HT-29 (cell line): Measurements from ENCODE around the gene CDC123. TPM values are rescaled to one million over a fixed set of nuclear protein-coding genes. Genes with fewer than 3 reads are reported as not detected.
"Not testable (repeated sequence)": the region's sequence is repeated elsewhere in the genome, so short reads cannot be mapped to it uniquely, and the experiment has no call there.

Experiments used
- DNase-seq: peaks from one replicate; pipeline ENCODE4 v3.0.0-alpha.2; 2015; ENCODE audit warnings: low spot score
- total RNA-seq: library from RNA; depleted of rRNA; stranded (reverse); fragments of >200 nt; shearing (Covaris generic); gene quantifications from 2 replicates; pipeline ENCODE4 v1.2.3, GENCODE V29; 2014

Gene CDC123
- total RNA-seq, 1 experiment from 2014 or later, result 116 TPM

GRCh38 chr10:12189426-12189825 lies 6.6 kb upstream of the CDC123 start:
- no peak for DNase-seq

DNA sequence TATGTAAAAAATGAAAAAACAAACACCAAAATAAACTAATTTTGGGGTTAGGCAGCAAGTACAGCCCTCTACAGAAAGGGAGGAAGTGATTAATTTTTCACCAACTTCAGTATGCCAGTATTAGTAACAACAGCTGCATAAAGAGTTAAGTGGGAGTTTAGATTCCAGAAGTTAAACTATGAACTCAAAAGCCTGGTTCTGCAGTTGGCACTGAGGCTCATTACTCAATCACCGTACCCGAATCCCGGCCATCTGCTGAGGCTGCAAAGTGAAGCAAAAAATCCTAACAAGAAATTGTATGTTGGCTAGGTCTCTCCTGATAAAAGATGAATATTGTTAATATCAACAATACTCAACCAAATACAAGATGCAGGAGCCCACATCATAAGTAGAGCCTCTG lies 4.3 kb upstream of the CDC123 start:
- no peak for DNase-seq

- no peak for DNase-seq
Observed at GRCh38 chr10:12193193-12193592, 2.8 kb upstream of the CDC123 start.

GRCh38 chr10:12194752-12195271 lies 1.2 kb upstream of the CDC123 start:
- peak; percentile 50 for DNase-seq

DNA sequence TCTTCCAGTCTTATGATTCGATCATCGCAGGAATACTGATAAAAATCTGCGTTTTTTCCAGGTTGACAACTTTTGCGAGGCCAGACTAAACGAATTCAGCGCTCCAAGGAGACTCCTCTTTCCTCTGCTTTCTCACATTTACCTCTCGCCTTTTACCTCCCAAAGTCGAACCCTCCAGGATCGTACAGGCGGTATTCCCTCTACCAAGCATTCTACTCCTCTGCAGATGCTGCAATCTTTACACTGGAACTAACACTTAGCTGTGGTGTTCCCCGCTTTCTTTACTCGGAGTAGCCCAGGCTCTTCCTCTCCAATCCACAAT lies 746 bp upstream of the CDC123 start:
- DNase-seq, result no peak

DNA sequence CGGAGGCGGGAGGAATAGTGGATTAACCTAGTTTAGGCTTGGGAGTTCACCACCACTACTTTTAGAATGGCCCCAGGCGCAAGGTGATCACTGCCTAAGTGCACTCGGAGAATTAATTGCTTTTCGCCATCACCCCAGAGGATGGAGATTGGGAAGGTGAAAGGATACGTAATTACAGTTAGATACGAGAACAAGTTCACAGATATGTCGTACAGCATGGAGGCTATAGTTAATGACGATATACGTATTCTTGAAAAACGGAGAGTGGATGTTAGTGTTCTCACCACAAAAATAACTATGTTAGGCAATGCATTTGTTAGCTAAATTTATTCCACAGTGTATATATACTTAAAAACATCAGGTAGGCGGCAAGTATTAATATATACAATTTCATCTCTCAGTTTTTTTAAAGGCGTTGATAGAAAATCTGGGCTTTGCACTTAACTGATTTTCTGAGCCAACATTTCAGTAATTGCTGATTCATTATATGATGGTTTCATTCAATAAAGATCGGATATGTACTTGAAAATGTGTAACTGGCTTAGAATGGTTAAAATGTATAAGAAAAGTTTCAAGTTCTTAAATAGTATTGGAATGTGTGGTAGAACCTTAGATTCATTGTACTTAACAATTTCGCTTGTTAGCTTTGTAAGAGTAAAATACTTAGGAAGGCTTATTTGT lies 683 bp downstream of the CDC123 start:
- no peak for DNase-seq

DNA sequence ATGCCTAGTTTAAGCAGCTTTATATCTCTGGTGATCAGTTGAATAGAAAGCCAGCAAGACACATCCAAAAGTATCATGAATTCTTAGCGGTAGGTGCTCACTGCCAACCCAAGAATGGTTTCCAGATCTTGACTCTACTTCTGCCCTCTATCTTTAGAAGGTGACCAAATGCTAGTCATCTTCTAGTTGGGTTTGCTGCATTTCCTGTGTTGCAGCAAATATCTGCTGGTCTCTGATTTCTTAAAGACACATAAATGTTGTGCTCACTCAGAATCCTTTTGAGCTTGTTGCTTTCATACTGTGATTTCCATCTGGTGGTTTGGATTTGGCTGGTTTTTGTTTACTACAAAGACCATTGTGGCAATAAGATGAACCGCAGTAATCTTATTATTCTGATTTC lies 2.2 kb downstream of the CDC123 start:
- DNase-seq, result no peak

GRCh38 chr10:12200850-12201249 lies 4.9 kb downstream of the CDC123 start:
- no peak for DNase-seq

- no peak for DNase-seq
Observed at GRCh38 chr10:12201543-12201942, 5.6 kb downstream of the CDC123 start.

- no peak for DNase-seq
Observed at GRCh38 chr10:12202226-12202625, 6.2 kb downstream of the CDC123 start.

DNA sequence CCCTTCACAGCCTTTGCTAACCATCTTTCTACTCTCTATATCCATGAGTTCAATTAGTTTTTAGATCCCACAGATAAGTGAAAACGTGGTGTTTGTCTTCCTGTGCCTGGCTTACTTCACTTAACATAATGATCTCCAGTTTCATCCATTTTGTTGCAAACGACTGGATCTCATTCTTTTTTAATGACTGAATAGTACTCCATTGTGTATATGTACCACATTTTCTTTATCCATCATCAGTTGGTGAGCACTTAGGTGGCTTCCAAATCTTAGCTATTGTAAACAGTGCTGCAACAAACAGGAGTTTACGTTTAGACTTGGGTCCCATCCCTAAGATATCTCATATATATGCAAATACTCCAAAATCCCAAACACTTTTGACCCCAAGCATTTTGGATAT lies 9.1 kb downstream of the CDC123 start:
- no peak for DNase-seq

DNA sequence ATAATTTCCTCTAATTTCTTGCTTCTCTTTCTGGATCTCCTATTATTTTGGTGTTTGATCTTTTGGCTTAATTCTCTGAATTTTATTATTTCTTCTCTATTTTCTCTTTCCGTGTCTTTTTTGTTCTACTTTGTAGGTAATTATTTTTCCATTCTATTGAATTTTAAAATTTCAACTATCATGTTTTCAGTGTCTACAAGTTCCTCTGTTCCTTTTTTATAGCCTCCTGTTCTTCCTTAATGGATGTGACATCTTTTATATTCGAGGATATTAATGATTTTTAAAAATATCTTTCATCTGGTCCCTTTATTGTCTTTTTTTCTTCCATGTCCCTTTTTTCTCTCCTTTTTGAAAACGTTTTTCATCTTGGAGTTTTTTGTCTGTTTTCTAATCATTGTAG lies 11.1 kb downstream of the CDC123 start:
- DNase-seq, result no peak

DNA sequence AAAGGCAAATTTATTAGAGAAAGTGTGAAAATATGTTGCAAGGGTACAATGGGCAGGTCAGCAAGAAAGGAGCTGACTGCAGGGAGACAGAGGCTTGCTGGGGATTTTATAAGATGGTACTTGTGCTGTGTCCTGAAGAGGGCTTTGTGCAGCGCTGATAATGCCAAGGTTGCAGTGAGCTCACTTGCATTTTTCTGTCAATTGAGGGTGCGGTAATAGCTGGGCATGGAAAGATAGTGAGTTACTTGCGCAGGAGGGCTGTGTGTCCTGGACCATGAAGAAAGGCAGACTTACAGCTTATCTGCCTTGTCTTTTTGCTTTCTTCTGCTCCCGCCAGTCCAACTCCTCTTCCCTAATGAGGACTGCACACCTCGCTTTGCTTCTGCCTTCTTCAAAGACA lies 12.5 kb downstream of the CDC123 start:
- no peak for DNase-seq

GRCh38 chr10:12212454-12212853 lies 16.5 kb downstream of the CDC123 start:
- no peak for DNase-seq

DNA sequence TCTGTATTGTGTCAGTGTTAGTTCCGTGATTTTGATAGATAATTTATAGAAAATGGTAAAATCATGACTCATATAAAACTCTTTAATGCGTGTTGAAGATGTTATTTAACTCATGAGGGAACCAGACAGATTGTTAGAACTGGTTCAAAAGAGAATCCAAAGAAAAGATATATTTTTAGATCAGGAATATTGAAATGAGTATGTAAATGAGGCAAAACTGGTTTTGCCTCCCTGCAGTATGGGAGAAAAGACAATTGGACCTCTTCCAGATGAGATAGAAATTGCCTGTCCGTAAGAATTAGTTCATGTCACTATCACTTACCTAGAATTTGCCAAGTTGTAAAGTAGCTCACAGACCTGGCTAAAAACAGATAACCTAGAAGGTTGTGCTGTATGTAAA lies 17.6 kb downstream of the CDC123 start:
- DNase-seq, result no peak

DNA sequence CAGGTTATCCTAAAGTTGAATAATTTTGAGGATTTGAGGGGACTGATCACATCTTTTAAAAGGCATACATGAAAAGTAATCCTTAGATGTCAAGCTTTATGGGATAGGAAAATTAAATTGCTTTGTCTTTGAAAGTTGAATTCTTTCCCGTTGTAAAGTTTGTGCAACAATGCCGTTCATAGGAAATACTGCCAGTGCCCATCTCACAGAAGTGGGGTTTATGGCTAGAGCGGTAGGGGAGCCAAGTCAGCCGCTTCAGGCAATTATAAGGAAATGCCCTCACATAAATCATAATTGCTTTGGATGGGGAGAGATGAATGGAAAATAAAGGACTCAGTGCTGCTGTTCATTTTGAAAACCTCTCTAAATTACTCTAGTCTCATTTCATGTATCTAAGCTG lies 18.1 kb downstream of the CDC123 start:
- DNase-seq, result no peak

DNA sequence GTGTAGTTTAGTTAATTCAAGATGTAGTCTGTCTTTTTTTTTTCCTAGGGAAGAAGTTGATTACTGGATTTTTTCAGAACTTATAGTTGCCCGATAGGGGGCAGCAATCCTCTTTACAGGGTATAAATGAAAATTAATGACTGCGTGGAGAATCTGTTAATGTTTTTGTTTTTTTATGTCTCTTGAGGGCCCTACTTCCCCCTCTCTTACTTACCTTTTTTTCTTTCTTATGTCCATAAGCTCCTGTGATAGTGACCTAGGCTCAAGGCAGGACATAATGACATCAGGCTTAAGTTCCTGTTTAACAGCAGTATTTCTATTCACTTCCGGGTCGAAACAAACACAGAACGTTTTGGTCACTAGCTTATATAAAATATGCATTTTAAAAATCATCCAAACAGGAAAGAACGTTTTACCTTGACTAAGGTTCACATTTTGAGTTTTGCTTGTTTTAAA lies 18.8 kb downstream of the CDC123 start:
- peak; percentile 77 for DNase-seq

- no peak for DNase-seq
Observed at GRCh38 chr10:12218991-12219390, 23.0 kb downstream of the CDC123 start.

- peak; percentile 39 for DNase-seq
Observed at GRCh38 chr10:12221323-12222298, 25.6 kb downstream of the CDC123 start.

DNA sequence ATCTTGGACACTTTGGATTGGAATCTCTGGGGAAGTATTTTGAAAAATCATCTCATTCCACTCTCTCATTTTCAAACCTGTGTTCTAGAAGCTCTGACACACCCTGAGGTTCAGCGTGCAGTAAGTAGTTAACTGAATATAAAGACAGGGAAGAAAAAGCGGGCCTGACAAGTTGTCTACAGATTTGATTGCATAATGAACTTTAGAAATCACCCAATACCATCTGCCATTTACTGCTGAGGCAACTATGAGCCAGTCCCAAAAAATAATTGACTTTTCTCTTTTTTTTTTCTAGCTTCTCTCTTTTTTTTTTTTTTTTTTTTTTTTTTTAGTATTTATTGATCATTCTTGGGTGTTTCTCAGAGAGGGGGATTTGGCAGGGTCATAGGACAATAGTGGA lies 29.5 kb downstream of the CDC123 start:
- DNase-seq, result no peak

GRCh38 chr10:12226438-12226837 lies 30.4 kb downstream of the CDC123 start:
- not testable (repeated sequence) for DNase-seq

- DNase-seq, result no peak
Observed at GRCh38 chr10:12228851-12229250, 32.9 kb downstream of the CDC123 start.

DNA sequence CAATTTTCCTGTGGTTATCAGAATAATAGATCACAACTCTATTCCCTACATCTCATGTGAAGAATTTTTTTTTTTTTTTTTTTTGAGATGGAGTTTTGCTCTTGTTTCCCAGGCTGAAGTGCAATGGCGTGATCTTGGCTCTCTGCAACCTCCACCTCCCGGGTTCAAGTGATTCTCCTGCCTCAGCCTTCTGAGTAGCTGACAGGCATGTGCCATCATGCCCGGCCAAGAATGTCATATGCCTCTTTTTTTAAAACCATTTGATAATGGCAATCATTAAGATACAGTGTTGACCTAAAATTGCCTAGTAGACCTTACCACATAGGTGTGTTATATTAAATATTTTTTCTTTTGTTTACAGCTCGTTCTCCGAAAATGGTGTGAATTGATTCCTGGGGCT lies 38.7 kb downstream of the CDC123 start:
- DNase-seq, result not testable (repeated sequence)
